Cardiac fibroblast (primary cell): ENCODE data around the gene LMBR1.
"Not testable (repeated sequence)": the region's sequence is repeated elsewhere in the genome, so short reads cannot be mapped to it uniquely, and the experiment has no call there.

ENCODE experiments used
- DNase-seq, 2 donors: peaks; one replicate each; pipeline versions ENCODE4 v3.0.0 to v3.0.0-alpha.2; 2010; ENCODE audit warnings: low read depth in 2 of 2
- H3K4me3 ChIP-seq, 2 donors: replicated peaks in 1 of 2; 1 replicate in 1 of 2; 2 replicates in 1 of 2; pipeline ENCODE4 v1.5.1; 2011; ENCODE audit warnings: low read depth in 2 of 2, low read length in 2 of 2, mild to moderate bottlenecking in 2 of 2, moderate library complexity in 1 of 2
- CTCF ChIP-seq: IDR thresholded peaks from one replicate; pipeline ENCODE4 v1.5.1; 2011; ENCODE audit warnings: low read depth, mild to moderate bottlenecking, low read length, inconsistent platforms

Gene LMBR1

DNA sequence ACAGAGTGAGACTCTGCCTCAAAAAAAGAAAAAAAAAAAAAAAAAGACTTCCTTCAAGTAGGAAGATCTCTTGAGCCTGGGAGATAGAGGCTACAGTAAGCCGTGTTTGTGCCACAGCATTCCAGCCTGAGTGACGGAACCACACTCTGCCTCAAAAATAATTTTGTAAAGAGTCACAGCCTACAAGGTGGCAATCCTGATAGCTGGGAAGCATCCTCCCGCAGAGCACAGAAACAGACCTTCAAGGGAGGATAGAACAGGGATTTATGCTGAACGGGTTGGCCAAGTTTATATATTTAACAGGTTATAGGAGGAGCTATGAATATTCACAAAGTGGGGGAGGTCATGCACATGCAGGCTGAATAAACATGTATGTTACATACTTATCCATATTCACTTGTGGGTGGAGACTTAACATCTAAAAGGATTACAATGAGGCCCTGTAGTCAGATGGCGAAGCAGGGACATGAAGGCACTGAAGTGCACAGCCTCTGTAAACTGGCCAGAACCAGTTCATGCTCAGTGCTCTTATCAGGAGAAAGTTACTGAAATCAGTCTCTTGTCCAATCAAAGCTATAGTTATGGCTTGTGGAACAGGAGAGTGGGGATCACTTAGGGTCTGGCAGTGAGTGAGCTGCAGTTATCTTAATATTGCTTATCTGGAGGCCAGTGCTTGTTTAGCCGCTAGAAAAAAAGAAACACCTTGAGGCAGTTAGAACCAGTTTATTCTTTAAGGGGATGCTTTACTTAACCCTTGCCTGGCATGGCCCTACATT lies 6.8 kb downstream of the LMBR1 start:
- TF ChIP-seq CTCF, result no peak
- no peak for DNase-seq
- H3K4me3 ChIP-seq, result no peak overlapping the region

DNA sequence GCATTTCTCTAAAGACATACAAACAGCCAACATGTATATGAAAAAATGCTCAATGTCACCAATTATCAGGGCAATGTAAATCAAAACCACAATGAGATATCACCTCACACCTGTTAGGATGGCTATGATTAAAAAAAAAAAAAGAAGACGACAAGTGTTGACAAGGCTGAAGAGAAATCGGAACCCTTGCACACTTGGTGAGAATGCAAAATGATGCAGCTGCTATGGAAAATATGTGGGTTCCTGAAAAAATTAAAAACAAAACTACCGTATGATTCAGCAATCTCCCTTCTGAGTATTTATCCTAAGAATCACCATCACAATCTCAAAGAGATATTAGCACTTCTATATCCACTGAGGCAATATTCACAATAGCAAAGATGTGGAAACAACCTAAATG lies 11.3 kb downstream of the LMBR1 start:
- no peak for DNase-seq
- no peak for TF ChIP-seq CTCF
- H3K4me3 ChIP-seq, result no peak overlapping the region

DNA sequence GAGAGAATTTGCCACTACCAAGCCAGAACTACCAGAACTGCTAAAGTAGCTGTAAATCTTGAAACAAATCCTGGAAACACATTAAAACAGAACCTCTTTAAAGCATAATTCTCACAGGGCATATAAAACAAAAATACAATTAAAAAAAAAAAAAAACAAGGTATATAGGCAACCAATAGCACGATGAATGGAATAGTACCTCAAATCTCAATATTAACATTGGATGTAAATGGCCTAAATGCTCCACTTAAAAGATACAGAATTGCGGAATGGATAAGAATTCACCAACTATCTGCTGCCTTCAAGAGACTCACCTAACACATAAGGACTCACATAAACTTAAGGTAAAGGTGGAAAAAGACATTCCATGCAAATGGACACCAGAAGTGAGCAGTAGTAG lies 17.2 kb downstream of the LMBR1 start:
- no peak overlapping the region for H3K4me3 ChIP-seq
- TF ChIP-seq CTCF, result no peak
- DNase-seq, result no peak

DNA sequence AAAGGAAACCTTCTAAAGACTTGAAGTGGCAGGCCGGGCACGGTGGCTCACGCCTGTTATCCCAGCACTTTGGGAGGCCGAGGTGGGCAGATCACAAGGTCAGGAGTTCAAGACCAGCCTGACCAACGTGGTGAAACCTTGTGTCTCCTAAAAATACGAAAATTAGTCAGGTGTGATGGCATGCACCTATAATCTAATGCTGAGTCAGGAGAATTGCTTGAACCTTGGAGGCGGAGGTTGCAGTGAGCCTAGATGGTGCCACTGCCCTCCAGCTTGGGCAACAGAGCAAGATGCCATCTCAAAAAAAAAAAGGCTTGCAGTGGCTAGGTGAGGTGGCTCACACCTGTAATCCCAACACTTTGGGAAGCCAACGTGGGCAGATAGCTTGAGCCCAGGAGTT lies 24.6 kb downstream of the LMBR1 start:
- H3K4me3 ChIP-seq, DNase-seq: not testable (repeated sequence)

- no peak for TF ChIP-seq CTCF
- no peak overlapping the region for H3K4me3 ChIP-seq
- DNase-seq, result no peak
These were observed 27.5 kb downstream of the LMBR1 start for GRCh38 chr7:156865493-156865892.

DNA sequence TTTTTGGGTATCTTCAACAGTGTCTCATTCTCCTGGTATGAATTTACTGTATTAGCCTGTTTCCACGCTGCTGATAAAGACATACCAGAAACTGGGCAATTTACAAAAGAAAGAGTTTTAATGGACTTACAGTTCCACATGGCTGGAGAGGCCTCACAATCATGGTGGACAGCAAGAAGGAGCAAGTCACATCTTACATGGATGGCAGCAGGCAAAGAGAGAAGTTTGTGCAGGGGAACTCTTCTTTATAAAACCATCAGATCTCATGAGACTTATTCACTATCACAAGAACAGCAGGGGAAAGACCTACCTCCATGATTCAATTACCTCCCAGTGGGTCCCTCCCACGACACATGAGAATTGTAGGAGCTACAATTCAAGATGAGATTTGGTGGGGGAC lies 31.0 kb downstream of the LMBR1 start:
- not testable (repeated sequence) for DNase-seq, H3K4me3 ChIP-seq

GRCh38 chr7:156861212-156861611 lies 31.8 kb downstream of the LMBR1 start:
- DNase-seq, result no peak
- TF ChIP-seq CTCF, result no peak
- H3K4me3 ChIP-seq, result no peak overlapping the region

GRCh38 chr7:156860099-156860498 lies 32.9 kb downstream of the LMBR1 start:
- not testable (repeated sequence) for DNase-seq, H3K4me3 ChIP-seq
